Erythroblast (primary cell): ENCODE results near the gene HOXA7.

Experiments used
- DNase-seq, 2 experiments: peaks; one replicate each; lab custom pipeline; 2025; lab: John Stamatoyannopoulos, UW
- GATA1 ChIP-seq: IDR thresholded peaks from 2 replicates; pipeline ENCODE4 v1.6.1; 2011; ENCODE audit warnings: low read depth, mild to moderate bottlenecking, control low read depth, low read length, moderate library complexity
- POLR2A ChIP-seq: IDR thresholded peaks from 2 replicates; pipeline ENCODE4 v1.6.1; 2011; ENCODE audit warnings: mild to moderate bottlenecking, low read length

HOXA7 gene

DNA sequence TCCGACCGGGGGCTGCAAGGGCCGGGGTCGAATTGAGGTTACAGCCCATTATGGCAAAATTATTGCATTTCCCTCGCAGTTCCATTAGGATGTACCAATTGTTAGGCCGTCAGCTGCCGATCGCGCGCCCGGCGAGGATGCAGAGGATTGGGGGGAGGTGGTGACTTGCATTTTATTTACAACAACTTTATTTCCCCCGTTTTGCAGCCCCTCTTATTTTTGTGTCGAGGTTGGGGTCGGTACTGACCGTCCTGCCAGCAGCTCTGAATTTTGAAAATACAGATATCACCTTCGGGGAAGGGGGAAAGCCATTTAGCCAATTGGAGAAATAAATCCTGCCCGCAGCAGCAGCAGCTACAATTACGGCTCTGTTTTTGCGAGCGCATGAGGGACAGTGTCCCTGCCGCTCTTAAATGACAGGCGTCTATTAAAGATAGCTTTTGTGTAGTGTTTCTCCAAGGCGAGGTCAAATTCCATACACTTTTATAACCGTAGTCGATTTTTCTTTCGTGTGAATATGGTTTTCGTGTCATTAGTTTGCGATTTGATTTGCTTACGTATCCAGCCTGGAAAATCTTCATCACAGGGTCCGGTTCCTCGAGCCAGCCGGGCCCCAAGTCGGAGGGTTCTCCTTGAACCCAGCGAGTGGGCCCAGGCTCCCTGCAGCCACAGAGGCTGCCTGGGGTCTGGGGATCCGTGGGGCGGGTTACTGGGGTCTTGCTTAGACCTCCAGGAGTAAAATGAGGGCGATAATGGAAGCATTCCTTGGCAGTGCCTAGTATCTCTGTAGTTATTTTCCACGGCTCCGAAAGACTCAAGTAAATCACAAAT is 12.3 kb downstream of the HOXA7 start:
- TF ChIP-seq POLR2A (no peak), GATA1 (no peak)
- DNase-seq, result no peak

DNA sequence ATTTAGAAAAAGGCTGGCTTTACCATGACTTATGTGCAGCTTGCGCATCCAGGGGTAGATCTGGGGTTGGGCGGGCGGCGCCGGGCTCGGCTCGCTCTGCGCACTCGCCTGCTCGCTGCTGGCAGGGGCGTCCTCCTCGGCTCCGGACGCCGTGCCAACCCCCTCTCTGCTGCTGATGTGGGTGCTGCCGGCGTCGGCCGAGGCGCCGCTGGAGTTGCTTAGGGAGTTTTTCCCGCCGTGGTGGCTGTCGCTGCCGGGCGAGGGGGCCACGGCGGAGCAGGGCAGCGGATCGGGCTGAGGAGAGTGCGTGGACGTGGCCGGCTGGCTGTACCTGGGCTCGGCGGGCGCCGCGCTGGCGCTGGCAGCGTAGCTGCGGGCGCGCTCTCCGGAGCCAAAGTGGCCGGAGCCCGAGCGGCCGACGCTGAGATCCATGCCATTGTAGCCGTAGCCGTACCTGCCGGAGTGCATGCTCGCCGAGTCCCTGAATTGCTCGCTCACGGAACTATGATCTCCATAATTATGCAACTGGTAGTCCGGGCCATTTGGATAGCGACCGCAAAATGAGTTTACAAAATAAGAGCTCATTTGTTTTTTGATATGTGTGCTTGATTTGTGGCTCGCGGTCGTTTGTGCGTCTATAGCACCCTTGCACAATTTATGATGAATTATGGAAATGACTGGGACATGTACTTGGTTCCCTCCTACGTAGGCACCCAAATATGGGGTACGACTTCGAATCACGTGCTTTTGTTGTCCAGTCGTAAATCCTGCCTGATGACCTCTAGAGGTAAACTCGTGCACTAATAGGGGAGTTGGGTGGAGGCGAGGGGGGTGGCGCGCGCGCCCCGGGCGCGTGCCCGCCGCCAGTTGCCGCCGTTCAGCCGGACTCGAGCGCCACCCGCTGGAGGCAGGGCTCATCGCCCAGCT is 13.2 kb downstream of the HOXA7 start, which contains the start of gene HOXA5:
Gene HOXA5, minus strand, starts transcription at position 659 of the 927 bp plus-strand sequence. Its CDS starts 74 bp downstream, at position 585.
- peak; percentile 69 to 72 for DNase-seq
- TF ChIP-seq POLR2A, result no peak
- no peak for TF ChIP-seq GATA1

DNA sequence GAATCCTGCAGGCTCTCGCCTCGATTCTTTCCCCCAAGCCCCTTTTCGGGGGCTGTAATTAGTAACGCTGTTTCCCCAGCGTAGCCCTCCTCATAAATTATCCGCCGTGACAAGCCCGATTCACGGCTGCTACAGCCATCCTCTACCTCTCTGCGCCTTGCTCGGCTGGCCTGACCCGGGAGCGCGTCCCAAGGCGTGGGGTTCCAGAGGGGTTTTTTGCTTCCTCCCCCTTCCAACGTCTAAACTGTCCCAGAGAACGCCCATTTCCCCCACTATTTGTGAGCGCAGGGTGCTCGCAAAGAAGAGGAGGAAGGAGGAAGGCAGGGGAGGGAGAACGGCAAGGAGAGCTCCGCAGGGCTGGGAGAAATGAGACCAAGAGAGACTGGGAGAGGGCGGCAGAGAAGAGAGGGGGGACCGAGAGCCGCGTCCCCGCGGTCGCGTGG is 13.9 kb downstream of the HOXA7 start:
- TF ChIP-seq GATA1 (no peak), POLR2A (no peak)
- DNase-seq, result no peak

DNA sequence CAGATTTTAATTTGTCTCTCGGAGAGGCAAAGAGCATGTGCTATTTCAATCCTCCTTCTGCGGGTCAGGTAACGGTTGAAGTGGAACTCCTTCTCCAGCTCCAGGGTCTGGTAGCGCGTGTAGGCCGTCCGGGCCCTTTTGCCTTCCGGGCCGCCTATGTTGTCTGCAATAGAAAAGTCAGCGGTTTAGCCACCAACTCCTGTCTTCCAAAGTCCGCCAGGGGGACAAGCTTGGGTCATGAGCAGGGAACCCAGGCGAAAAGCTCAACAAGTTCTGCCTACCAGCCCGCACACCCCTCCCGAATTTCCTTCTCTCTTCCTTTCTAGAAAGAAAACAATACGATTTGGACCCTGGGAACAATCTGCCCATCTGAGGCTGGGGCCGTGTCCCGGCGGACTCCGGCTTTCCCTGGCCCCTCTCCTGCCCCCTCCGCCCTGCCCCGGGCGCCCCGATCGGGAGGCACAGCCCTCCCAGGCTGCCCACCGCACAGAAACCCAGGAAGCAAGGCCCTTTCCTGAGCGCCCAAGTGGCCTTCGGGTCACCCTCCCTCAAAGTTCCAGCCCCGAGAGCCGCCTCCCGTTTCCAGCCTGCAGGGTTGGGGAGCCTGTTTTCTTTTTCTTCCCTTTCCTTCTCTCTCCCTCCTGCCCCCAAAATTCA is 14.4 kb downstream of the HOXA7 start:
- no peak for TF ChIP-seq GATA1
- TF ChIP-seq POLR2A, result no peak

DNA sequence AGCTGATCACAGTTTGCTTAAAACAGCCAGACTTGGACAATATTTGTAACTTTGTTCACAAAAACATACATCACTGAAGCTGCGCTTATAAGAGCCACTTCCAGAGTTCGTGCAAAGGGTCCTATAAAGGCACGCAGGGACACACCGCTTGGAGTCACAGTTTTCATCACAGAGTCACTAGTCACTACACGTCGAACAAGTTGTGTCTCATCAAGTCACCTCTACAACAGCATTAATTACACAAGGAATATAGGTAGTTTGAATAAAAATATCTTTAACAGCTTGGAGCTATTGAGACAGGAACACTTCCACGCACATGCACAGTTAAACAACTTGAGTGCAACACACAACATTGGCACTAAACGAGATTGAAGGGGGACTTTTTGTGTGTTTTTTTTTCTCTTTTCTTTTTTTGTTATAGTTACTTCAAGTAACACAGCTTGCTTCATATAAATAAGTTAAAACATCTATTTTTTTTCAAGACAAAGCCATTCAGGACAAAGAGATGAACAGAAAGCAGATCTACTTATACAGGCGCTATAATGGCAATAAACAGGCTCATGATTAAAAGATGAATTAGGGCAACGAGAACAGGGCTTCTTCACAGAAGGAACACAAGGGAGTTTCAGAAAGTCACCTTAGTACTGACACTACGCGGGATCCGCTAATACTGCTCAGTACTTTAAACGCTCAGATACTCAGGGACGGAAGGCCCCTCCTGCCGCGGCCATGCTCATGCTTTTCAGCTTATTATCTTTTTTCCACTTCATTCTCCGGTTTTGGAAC is 15.1 kb downstream of the HOXA7 start:
- no peak for DNase-seq
- TF ChIP-seq POLR2A (no peak), GATA1 (no peak)

More for the DNA sequence above, 14.4 kb downstream of the HOXA7 start:
- DNase-seq, result no peak

DNA sequence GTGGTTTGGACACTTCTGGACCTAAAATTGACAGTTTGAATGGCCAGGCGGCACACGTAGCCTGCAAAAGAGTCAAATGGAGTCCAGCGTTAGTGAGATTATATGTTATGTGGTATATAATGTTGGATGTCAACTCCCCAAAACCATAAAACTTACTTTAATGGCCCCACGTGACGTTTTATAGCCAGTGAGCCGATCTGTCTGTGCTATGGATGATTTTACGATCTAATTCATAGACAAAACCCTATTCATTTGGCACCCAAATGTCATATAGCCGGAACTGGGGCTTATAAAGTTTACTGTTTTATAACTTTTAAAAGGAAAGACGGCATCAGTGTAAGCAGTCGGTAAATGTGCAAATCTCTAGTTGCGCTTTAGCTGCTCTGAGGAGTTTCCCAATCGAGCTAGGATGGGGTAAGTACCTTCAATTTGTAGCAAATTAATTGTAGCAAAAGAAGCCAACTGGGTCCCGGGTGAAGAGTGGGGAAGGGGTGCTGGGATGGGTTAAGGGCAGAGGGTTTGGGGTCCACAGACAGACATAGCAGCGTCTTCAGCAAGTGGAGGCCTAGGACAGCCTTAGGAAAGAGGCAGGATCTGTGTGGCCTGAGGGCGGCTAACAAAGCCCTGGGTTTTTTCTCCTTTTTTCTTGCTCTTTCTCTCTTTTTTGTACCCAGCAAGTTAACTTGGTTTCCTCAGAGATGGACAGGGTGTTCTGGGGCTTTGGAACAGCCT is 16.2 kb downstream of the HOXA7 start:
- TF ChIP-seq GATA1 (no peak), POLR2A (no peak)
- no peak for DNase-seq

DNA sequence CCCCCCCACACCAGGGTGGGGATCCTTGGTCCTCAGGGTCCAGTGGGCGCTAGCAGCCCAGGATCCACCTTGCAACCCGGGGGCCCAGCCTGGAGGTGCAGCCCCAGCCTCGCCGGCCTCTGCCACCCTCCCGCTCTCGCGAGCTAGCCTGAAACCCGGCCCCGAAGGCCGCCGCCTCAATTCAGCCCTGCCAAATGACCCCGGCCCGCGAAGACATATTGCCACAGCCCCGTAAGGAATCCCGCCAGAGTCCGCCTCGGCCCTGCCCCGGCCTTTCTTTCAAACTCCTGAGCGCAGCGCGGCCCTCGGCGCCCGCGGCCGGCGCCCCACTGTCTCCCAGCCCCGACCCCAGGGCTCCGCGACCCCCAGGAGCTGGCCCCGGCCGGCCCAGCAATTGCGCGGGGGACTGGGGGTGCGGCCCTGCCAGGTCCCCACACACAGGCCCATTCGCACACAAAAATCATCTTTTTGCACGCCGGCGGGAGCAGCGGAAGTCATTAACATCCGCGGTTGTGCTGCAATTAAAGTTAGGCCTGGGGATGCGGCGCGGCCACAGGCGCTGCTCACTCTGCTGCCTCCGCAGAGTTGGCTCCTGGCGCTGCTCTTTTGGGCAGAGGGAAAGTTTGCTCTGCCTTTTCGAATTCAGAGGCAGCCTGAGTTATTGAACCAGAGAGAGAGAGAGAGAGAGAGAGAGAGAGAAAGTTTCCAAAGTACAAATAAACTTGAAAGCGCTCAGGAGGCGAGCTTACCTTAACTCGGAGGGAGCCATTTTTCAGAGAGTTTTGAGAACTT is 16.9 kb downstream of the HOXA7 start:
- no peak for DNase-seq
- no peak for TF ChIP-seq POLR2A
- TF ChIP-seq GATA1, result no peak

DNA sequence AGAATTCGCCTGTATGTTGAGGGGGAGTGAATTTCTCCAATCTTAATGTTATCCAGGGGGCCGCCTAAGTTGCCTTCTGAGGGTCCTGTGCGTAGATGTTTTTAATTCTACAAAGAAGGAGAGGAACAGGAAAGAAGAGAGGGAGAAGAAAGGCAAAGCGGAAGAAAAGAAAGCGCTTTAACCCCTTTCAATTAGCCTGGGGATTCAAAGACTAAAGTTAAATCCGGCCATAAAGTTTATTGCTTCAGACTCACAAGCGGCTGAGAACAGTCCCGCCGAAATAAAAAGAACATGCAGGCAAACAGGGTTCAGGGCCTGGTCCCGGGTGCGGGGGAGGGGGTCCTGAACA is 17.5 kb downstream of the HOXA7 start:
- DNase-seq, result no peak
- no peak for TF ChIP-seq POLR2A
- TF ChIP-seq GATA1, result no peak

DNA sequence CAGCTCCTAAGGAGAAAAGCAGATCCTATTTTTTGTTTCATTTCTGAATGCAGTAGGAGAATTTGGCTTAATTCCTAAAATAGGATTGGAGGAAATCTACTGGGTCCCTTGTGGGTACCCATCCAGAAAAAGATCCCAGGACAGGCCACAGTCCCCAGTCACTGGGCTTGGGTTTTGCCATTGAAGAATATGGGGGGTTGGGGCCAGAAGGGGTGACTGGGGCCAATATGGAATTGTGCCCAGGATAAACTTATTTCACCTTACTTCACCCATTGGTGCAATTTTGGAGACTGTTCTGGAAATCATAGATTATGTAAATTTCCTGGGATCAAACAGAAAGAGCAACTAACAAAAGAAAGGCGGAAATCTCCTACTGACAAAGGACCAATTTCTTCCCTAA is 18.0 kb downstream of the HOXA7 start:
- TF ChIP-seq POLR2A (no peak), GATA1 (no peak)
- DNase-seq, result no peak

DNA sequence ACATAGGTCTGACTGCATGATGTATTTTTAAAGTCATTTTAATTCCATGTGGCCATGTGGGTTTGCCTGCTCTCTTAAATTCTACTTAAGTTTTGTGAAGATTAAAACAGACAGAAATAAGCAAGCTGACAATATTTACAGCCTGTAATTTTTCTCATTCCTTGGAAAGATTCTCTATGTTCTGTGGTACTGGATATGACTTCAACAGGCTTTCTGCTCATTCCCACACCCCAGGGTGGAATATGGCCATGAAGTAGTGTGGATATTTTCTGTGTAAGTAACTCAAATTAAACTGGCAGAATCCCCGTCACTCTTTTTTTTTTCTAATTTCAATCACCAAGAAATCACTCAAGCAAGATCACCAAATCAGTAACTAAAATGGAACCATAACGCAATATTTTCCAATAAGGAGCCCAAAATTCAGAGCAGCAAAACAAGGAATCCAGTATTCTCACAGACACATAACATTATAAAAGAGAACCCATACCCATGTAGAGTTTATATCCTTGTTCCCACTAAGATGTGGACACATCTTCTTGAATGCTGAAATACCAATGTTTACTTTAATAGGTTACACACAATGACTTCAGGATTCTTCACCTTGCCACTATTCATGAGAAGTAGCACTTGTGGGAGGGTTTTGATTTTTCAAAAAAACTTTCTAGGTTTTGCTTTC is 18.7 kb downstream of the HOXA7 start:
- no peak for TF ChIP-seq GATA1
- no peak for DNase-seq

DNA sequence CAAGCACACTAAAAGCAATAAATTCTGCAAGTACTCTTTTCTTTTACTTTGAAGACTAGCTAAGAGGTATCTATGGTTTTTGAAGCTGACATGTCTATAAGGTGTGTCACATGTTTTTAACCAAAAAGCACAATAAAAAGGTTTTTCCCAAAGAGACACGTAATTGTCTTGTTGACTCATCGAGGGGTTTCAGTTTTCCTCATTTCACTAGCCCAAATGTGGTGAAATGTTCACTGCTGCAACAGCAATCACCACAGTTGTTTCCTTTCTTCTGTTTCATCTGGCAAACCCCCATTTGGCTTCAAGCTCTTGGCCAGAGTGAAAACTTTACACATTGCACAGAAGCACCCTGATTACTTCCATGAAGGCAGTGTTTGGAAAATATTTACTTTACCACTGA is 22.1 kb downstream of the HOXA7 start:
- DNase-seq, result no peak
- TF ChIP-seq POLR2A, result no peak
- TF ChIP-seq GATA1, result no peak
